CD14-positive monocyte (primary cell): ENCODE measurements around the gene THSD4. TPM values are rescaled to one million over a fixed set of nuclear protein-coding genes. Genes with fewer than 3 reads are reported as not detected.

Experiments used
- DNase-seq, 3 donors: peaks; one replicate each; pipeline ENCODE4 v3.0.0-alpha.2; 2011 to 2022
- H2AFZ ChIP-seq: 2 replicates; pipeline ENCODE4 v1.6.0; 2012; ENCODE audit warnings: mild to moderate bottlenecking, low read depth, low read length, inconsistent platforms; ENCODE audit not compliant: insufficient read depth, poor library complexity, severe bottlenecking
- H3K27ac ChIP-seq, 2 donors: 1 replicate in 1 of 2; 2 replicates in 1 of 2; pipeline ENCODE4 v1.5.1; 2012 to 2013; ENCODE audit warnings: low read length in 2 of 2, control low read depth in 1 of 2, inconsistent platforms in 1 of 2, low read depth in 1 of 2, mild to moderate bottlenecking in 1 of 2
- H3K27me3 ChIP-seq, 2 donors: one replicate each; pipeline versions ENCODE4 v1.6.0 to v1.6.1; 2011 to 2013; ENCODE audit warnings: low read length in 2 of 2; ENCODE audit not compliant: control insufficient read depth in 2 of 2, insufficient read depth in 2 of 2
- H3K36me3 ChIP-seq, 2 donors: replicated peaks in 1 of 2; 1 replicate in 1 of 2; 2 replicates in 1 of 2; pipeline versions ENCODE4 v1.5.1 to v1.6.1; 2012 to 2013; ENCODE audit warnings: low read length in 2 of 2, control low read depth in 1 of 2, inconsistent platforms in 1 of 2, mild to moderate bottlenecking in 1 of 2; ENCODE audit not compliant: insufficient read depth in 2 of 2, control insufficient read depth in 1 of 2
- H3K4me1 ChIP-seq, 2 donors: 1 replicate in 1 of 2; 2 replicates in 1 of 2; pipeline versions ENCODE4 v1.5.1 to v1.6.1; 2012 to 2013; ENCODE audit warnings: low read length in 2 of 2, control low read depth in 1 of 2, inconsistent platforms in 1 of 2, mild to moderate bottlenecking in 1 of 2, moderate library complexity in 1 of 2; ENCODE audit not compliant: insufficient read depth in 2 of 2, control insufficient read depth in 1 of 2
- H3K4me2 ChIP-seq: replicated peaks from 2 replicates; pipeline ENCODE3; 2012; ENCODE audit warnings: low read length, moderate library complexity, mild to moderate bottlenecking; ENCODE audit not compliant: poor library complexity, severe bottlenecking; ENCODE audit errors: extremely low read depth
- H3K4me3 ChIP-seq, 3 experiments: fragments of 200-600 bp in 1 of 3; sonication (generic) in 1 of 3; replicated peaks in 1 of 3; 1 replicate in 2 of 3; 2 replicates in 1 of 3; pipeline ENCODE4 v1.5.1; 2011 to 2013; ENCODE audit warnings: low read length in 3 of 3, mild to moderate bottlenecking in 3 of 3, control low read depth in 2 of 3, low read depth in 2 of 3, inconsistent platforms in 1 of 3, moderate library complexity in 1 of 3
- H3K79me2 ChIP-seq: 2 replicates; pipeline ENCODE4 v1.6.0; 2012; ENCODE audit warnings: mild to moderate bottlenecking, control low read depth, inconsistent platforms, low read length, moderate library complexity; ENCODE audit not compliant: insufficient read depth
- H3K9ac ChIP-seq: 2 replicates; pipeline ENCODE4 v1.6.0; 2017; ENCODE audit warnings: low read length, mild to moderate bottlenecking; ENCODE audit not compliant: insufficient read depth, poor library complexity, severe bottlenecking
- H3K9me3 ChIP-seq, 2 donors: replicated peaks in 1 of 2; 1 replicate in 1 of 2; 2 replicates in 1 of 2; pipeline versions ENCODE4 v1.5.1 to v1.6.1; 2012 to 2013; ENCODE audit warnings: low read length in 2 of 2, control low read depth in 1 of 2; ENCODE audit not compliant: control insufficient read depth in 1 of 2, insufficient read depth in 1 of 2
- H4K20me1 ChIP-seq: 2 replicates; pipeline ENCODE4 v1.6.0; 2012; ENCODE audit warnings: mild to moderate bottlenecking, low read length, control low read depth, moderate library complexity; ENCODE audit not compliant: insufficient read depth
- H3K27ac Mint-ChIP-seq, 7 donors: one replicate each; pipeline ENCODE4 v1.8.0; 2020; ENCODE audit warnings: mild to moderate bottlenecking in 7 of 7, mixed read lengths in 7 of 7, moderate library complexity in 6 of 7, inconsistent platforms in 2 of 7
- H3K27me3 Mint-ChIP-seq, 3 donors: one replicate each; pipeline ENCODE4 v1.8.0; 2021 to 2022; ENCODE audit warnings: low read depth in 3 of 3, mild to moderate bottlenecking in 3 of 3, mixed read lengths in 3 of 3, moderate library complexity in 3 of 3, inconsistent platforms in 1 of 3
- H3K36me3 Mint-ChIP-seq, 2 donors: one replicate each; pipeline ENCODE4 v1.8.0; 2020; ENCODE audit warnings: mixed read lengths in 2 of 2, inconsistent platforms in 1 of 2, mild to moderate bottlenecking in 1 of 2
- H3K4me1 Mint-ChIP-seq: one replicate; pipeline ENCODE4 v1.8.0; 2020; ENCODE audit warnings: mild to moderate bottlenecking, mixed read lengths
- H3K4me3 Mint-ChIP-seq, 2 donors: one replicate each; pipeline ENCODE4 v1.8.0; 2020; ENCODE audit warnings: mild to moderate bottlenecking in 2 of 2, mixed read lengths in 2 of 2, moderate library complexity in 1 of 2
- H3K9me3 Mint-ChIP-seq, 7 donors: one replicate each; pipeline ENCODE4 v1.8.0; 2020 to 2022; ENCODE audit warnings: mixed read lengths in 7 of 7, mild to moderate bottlenecking in 6 of 7, moderate library complexity in 6 of 7, inconsistent platforms in 2 of 7
- CTCF ChIP-seq: fragments of 200-600 bp; IDR thresholded peaks from one replicate; pipeline ENCODE4 v1.8.0; 2022; ENCODE audit warnings: antibody characterized with exemption, mild to moderate bottlenecking
- WGBS: methylation state at CpG from one replicate; pipeline ENCODE4 v1.1.5; 2013; ENCODE audit warnings: missing lambda C conversion rate; ENCODE audit not compliant: insufficient coverage; 5-methylcytosine and 5-hydroxymethylcytosine counted together
- intact Hi-C, 2 donors: fragments of 100-400 bp; cut with micrococcal nuclease; formaldehyde crosslinking; loops; one replicate each; pipeline versions ENCODE4 v1.15.0 to v1.15.1; 2023
- polyA plus RNA-seq, 3 donors: library from polyadenylated mRNA; depleted of rRNA in 1 of 3; unstranded in 2 of 3; stranded (reverse) in 1 of 3; fragments of 300-500 nt in 2 of 3; fragments of >200 nt in 1 of 3; fragmentation: Illumina TruSeq in 2 of 3; gene quantifications; 1 replicate in 2 of 3; 2 replicates in 1 of 3; pipeline ENCODE4 v1.2.3, GENCODE V29; 2012 to 2021

Gene THSD4
- polyA plus RNA-seq, 3 donors = not detected

GRCh38 chr15:71149646-71150557 lies 34.6 kb downstream of the THSD4 start:
- no peak for DNase-seq
- Histone ChIP-seq H3K4me3 (no peak overlapping the region), H3K9ac (no peak overlapping the region), H3K4me2 (no peak overlapping the region), H3K79me2 (no peaks in the 10 kb centered on the region), H4K20me1 (no peaks in the 10 kb centered on the region), H3K27me3 (no peaks in the 10 kb centered on the region), H3K4me1 (no peaks in the 10 kb centered on the region), H3K27ac (no peak overlapping the region), H3K9me3 (no peaks in the 10 kb centered on the region), H2AFZ (no peak overlapping the region), H3K36me3 (no peaks in the 10 kb centered on the region)
- Mint-ChIP-seq H3K36me3 (no peaks in the 10 kb centered on the region), H3K9me3 (peaks cover 0 to 3% (median 0%) of the 10 kb centered on the region in 7 donors), H3K27me3 (peaks cover 2 to 9% (median 6%) of the 10 kb centered on the region in 3 donors), H3K27ac (peak overlapping the region in 1 of 7 donors; percentile 42), H3K4me3 (peak overlapping the region in 1 of 2 donors; percentile 3), H3K4me1 (no peaks in the 10 kb centered on the region)
- intact Hi-C loops = no loop called here
- WGBS = 94% methylated on average over 2 of the region's 7 CpGs
- no peak for TF ChIP-seq CTCF

GRCh38 chr15:71151081-71151480 lies 35.8 kb downstream of the THSD4 start:
- H4K20me1 ChIP-seq = no peaks in the 10 kb centered on the region
- intact Hi-C loops = no loop called here
- Mint-ChIP-seq H3K4me3 (no peak overlapping the region), H3K4me1 (no peaks in the 10 kb centered on the region), H3K27me3 (peaks cover 2 to 7% (median 3%) of the 10 kb centered on the region in 3 donors), H3K9me3 (peaks cover 0 to 4% (median 0%) of the 10 kb centered on the region in 7 donors), H3K36me3 (no peaks in the 10 kb centered on the region), H3K27ac (no peak overlapping the region)
- no peak overlapping the region for H3K27ac ChIP-seq
- H2AFZ ChIP-seq = no peak overlapping the region
- no peak for DNase-seq
- no peak overlapping the region for H3K4me2 ChIP-seq
- H3K9ac ChIP-seq = no peak overlapping the region
- H3K4me3 ChIP-seq = no peak overlapping the region
- no peaks in the 10 kb centered on the region for H3K36me3 ChIP-seq
- no peaks in the 10 kb centered on the region for H3K79me2 ChIP-seq
- no peaks in the 10 kb centered on the region for H3K4me1 ChIP-seq
- no peak for TF ChIP-seq CTCF
- H3K27me3 ChIP-seq = no peaks in the 10 kb centered on the region
- H3K9me3 ChIP-seq = no peaks in the 10 kb centered on the region
- WGBS = 63% methylated on average over 1 of the region's 2 CpGs
